Hematopoietic multipotent progenitor cell treated with erythropoietin and hydrocortisone succinate and interleukin-3 and kit ligand, for 15 days (in vitro differentiated cells): ENCODE data around the gene CLIC4.
"Not testable (repeated sequence)": the region's sequence is repeated elsewhere in the genome, so short reads cannot be mapped to it uniquely, and the experiment has no call there.

Experiments used
- DNase-seq: peaks from one replicate; pipeline ENCODE4 v3.0.0-alpha.2; 2015; ENCODE audit warnings: low spot score

Gene CLIC4

DNA sequence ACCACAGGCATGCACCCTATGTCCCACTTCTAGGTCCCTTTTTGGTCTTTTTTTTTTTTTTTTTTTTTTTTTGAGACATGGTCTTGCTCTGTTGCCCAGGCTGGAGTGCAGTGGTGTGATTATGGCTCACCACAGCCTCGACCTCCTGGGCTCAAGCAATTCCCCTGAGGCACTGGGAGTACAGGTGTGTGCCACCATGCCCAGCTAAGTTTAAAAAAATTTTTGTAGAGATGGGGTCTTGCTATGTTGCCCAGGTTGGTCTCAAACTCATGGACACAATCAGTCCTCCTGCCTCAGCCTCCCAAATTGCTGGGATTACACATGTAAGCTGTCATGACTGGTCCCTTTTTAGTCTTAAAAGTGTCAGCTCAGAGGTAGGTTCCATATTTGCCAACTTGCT, 75.0 kb downstream of the CLIC4 start:
- DNase-seq: not testable (repeated sequence)

DNA sequence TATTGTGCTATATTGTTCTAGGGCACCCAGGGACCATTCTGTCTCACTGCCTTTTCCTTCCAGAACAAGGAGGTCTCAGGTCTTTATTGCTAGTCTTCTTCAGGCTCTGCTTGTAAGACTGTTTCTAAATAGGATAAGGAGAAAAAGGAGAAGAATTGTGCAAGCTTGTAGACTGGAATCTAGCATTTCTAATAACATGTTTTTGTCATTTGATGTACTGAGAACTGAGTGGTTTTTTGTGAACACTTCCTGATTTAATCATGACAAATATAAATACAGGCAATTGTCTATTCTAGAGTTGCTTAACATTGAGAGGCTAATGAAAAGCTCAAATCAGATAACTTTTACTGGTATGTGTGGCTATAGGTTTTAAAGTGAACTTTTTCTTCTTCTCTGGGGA, 77.6 kb downstream of the CLIC4 start:
- DNase-seq: no peak

DNA sequence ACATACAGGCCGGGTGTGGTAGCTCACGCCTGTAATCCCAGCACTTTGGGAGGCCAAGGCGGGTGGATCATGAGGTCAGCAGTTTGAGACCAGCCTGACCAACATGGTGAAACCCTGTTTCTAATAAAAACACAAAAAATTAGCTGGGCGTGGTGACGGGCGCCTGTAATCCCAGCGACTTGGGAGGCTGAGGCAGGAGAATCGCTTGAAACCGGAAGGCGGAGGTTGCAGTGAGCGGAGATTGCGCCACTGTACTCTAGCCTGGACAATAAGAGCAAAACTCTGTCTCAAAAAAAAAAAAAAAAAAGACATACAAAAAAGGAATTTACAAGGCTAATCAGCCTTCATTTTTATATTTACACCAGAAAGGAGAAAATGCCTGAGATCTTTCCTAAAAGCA, 78.2 kb downstream of the CLIC4 start:
- not testable (repeated sequence) for DNase-seq

DNA sequence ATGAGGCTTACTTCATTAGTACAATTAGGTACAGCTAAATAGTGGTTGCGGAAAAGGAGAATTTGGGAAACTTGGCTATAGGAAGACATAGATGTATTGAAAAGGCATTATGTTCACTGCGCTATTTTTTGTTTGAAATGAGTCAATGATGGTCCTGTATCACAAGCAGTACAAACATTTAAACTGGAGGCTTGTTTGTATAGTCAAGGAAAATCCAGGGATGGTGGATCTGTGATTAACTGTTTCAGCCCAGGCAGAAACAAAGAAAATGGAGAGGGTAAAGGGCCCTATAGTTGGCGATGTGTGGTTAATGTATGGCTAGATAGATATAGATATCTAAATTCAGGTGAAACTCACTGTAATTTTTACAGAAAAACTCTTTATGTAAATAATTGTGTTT, 79.9 kb downstream of the CLIC4 start:
- no peak for DNase-seq

DNA sequence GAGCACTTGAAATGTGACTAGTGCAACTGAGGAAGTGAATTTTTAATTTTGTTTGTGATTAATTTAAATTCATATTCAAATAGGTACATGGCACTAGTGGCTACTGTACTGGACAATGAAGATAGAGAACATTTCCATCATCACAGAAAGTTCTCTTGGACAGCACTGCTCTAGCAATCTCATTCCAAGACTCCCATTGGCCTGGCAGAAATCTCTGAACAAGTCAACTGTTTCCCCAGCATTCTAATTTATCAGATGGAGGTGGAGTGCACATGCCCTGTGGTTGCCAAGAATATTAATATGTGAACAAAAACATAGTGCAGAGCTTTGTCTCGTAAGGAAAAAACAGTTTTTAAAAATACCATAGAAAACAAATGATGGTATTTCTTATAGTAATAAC, 81.3 kb downstream of the CLIC4 start:
- no peak for DNase-seq

DNA sequence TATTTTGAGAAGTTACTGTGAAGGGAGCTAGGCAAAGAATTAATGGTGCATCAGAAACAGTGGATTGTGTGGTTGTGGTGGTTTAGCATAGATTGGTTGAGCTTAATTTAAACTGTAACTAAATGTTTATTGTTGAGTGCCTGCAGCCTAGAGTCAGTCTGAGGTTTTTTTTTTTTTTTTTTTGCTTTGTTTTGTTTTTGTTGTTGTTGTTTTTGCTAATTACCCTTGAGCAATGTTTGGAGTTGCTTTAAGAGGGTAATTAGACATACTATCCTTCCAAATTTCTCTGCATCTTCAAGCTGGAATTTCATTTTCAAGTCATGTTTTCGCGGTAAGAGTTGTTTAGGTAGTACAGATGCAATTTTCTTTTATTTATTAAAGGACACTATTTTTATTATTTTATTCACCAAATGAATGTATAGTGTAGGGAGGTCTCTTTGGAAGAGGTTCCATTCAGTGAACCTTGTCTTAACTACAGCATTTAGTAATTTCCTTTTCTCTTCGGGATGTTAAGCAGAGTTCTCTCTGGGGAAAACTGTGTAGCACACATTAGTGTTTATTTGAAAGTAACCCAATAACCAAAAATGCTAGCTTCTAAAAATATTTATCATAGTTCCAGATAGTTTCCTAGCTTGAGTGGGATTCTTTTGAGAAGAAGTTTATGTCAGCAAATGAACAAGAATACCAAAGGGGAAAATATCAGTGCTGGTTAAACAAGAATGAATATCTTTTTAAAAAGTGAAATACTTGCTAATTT, 82.3 kb downstream of the CLIC4 start:
- no peak for DNase-seq

DNA sequence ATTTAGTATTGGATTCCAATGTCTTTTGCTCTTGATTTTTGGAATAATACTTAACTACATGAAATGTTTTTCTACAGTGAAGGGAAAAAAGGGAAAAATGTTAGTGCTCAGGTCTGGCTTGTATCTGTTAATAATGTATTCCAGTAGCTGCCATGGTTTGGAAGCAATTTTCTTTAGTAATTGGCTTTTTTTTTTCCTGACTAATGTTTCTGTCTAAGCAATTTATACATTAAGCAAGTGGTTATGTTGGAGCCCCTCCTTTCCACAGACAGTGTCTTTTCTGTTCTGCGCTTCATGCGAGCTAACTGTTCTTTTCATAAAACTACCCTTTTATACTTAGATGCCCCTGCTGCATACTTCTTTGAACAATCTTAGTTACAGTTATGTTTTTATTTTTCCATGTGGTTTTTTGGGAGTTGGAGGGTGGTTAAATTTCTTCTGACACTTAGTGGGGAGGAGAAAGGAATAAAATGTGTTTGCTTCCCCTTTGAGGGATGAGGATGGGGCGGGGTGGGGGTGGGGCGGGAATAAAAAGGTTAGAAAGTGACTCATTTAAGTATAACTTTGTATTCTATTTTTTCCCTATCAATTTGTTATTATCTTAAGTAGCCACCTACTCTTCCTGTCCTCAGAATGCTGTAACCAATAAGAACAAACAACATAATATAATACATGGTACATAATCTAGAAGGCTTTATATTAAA, 83.1 kb downstream of the CLIC4 start:
- DNase-seq: no peak

DNA sequence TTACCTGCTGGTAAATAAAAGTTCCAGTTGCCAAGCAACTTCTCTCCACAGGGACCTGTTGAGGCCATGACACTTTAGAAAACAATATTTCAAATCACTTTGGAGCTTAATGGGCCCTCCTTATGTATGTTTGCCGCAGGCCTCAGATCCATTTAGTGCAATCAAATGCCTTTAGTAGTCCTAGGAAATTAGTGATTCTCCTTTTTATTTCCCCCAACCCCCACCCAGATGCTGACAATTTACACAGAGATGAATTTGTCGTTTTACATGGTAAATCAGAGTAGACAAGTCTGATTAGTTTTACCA, 83.6 kb downstream of the CLIC4 start:
- no peak for DNase-seq

DNA sequence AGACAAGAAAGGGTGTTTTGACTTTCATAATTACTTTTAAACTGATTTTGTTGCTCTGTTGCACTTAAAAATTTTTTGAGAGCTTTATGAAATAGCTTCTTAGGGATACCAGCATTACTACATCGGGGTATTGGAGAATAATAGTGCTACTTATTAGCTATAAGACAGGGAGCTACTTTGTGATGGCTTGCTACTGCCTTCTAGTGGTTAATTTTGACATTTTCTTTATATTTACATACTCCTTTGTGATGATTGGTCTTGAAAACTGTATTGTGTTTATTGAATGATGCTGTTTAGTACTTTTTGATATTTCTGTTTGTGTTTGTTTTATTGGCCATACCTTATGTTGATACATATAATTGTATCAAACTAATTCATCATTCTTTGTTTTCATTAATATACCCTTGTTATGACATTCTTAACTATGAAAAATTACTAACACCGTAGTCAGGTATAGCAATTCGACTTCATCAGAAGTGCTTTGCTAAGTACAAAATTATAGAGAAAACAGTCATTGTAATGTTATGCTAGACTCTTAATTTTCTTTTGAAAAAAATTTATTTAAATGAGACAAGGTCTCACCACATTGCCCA, 85.5 kb downstream of the CLIC4 start:
- DNase-seq: peak; percentile 75

DNA sequence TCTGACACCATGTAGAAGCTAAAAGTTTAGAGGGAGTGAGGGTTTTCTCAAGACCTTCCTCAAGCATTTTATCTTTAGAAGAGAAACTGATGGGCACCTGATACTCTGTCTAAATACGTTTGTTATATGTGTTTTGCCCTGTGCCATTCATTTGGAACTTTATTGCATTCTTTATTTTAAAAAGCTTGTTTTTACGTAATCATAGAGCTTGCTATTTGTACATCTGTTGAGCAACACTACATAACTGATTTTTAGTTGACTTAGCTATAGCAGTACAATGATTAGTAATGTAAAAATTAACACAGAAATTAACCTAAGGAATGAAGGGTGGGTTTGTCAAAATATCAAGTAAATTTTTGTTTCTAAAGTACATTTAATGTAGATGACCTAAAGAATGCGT, 96.3 kb downstream of the CLIC4 start:
- DNase-seq: no peak

DNA sequence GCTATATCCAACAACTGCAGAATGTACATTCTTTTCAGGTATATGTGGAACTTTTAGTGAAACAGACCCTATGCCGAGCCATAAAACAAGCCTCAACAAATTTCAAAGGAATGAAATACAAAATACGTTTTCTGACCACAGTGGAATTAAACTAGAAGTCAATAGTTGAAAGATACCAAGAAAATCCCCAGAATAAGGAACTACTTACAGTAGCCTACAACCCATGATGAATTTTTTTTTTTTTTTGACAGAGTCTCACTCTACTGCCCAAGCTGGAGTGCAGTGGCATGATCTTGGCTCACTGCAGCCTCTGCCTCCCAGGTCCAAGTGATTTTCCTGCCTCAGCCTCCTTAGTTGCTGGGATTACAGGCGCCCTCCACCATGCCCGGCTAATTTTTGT, 101.4 kb downstream of the CLIC4 start:
- DNase-seq: no peak

DNA sequence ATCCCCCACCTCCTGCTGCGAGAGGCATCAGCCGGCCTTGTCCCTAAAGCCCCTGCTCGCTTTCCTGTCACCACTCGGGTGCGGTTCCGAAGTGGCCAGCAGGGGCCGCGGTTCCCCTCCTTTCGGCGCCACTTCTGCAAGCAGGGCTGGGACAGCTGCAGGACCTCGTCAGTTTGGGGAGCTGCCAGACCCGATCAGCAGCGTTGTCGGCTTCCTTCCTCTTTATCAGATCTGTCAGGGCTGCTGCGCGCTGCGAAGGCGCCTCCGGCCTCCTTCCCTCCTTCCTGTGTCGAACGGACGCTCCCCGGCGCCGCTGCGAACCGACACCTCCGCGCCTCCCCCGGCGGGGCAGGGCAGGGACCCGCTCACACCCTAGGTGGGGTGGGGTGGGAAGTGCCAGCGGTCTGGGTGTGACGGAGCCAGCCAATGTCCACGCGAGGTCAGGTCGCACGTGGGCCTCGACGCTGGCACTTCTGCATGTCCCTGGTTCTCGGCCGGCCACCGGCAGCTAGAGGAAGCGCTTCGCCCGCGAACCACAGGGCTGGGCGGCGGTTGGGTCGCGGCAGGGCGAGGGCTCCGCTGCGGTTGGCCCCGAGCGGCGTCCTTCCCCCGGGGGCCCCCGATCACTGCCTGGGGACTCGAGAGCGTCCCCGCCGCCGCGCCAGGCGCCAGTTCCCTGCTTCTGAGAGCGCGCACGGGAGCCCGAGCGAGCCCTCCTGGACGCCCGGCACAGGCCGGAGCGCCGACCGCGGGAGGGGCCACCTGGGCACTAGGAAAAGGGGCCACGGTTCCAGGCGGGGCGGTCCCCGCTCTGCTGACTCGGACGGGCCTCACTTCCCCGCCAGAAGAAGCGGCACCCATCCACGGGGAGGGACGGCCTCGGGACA, 103.0 kb downstream of the CLIC4 start:
- DNase-seq: peak; percentile 79

DNA sequence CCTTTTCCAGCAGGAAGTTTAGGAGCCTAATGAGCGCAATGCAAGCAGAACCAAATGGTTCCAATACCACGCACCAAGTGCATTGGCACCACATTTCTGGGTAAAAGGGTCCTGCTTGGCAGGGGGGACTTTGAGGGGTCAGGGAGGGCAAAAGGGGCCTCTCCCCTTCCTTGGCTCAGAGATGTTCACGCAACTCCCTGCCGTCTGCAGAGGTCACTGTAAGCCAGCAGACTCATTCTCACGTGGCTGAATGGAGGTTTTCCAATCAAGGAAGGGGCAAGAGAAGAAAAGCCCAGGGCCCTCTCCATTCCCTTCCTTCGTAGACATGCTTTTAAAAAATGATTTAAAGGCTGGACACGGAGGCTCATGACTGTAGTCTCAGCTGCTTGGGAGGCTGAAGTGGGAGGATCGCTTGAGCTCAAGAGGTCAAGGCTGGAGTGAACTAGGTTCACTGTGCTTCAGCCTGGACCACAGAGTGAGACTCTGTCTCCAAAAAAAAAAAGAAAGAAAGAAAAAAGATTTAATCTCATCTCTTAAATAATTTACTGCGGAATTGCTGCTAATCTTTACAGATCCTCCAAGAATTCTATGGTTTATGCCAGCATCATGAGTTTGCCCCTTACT, 104.5 kb downstream of the CLIC4 start:
- DNase-seq: no peak

DNA sequence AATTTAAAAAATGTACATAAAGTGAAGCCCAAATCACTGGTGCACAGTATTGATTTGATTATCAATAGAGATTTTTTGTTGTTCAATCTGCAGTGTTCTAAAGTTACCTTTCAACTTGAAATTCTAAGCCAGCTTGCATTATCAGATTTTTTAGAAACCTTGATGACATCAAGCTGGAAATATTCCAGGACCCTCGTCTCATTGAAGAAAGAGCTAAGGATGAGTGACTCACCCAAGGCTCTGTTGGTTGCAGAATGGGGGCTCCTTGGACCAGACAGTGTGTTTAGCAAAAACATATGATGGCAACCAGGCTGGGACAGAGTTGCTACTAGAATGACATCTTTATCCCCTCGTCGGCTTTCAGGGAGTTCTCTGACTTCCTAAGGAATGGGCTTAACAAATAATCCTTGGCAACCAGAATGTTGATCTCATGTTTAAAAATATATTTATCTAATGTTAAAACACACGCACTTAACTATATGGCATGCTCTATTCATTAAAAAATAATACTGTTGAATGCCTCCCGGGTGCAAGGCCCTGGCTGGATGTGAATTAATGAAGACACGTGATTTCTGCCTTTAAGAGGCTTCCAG, 105.2 kb downstream of the CLIC4 start:
- DNase-seq: no peak

DNA sequence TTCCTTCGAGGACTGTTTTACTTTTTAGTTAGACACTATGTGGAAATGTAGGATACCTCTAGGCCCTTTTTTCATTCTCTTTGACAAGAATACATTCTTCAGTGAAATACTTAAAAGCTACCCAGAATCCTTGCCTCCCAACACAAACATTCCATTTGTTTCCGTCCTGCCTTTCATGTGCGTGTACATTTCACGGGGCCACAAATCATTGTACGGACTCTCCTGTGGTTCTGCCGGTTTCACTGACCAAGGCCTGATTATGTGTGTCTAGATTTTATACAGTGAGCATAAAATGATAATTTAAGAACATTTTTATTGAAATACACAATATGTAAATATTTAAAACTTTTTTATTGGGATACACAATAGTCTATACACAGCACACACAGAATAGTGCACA, 108.4 kb downstream of the CLIC4 start:
- DNase-seq: no peak

DNA sequence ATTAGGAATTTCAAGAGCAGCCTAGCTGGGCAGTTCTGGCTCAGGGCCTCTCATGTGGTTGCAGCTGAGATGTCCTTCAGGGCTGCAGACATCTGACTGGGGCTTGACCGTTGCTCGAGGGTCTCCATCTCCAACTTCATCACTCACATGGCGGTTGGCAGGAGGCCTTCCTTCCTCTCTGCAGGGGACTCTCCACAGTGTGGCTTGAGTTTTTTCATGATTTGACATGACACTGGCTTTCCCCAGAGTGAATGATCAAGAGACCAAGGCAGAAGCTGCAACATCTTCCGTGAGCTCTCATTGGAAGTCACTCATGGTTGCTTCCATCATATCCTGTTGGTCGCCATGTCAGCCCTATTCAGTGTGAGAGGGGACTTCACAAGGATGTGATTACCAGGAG, 110.2 kb downstream of the CLIC4 start:
- DNase-seq: no peak

DNA sequence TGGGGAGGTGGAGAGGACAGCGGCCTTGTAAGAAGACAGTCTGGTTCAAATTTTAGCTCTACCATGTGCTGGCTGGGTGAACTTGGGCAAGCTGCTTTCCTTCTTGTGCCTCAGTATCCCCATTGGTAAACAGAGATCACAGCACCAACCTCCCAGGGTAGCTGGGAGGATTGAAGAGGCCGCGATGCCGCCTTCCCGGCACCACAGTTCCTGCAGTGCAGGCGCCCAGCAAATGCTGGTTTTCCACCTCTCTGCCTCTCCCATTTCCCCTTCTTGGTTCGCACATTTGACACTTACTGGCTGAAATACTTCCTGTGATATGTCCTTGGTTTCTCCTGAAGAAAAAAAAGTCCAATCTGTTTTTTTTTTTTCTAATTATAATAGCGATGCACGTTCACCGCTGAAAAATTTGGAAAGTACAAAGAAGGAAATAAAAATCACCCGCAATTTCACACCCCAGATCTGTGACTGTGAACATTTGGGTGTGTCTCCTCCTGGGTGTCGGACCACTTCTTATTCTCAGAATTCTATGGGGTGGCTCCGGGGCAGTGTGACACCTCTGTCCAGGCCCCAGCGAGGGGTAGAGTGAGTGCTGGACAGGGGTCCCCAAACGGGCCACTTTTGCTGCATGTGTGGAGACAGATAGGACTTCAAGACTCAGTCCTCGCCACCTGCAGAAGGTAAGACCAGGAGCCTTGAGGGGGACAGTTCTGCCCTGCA, 111.7 kb downstream of the CLIC4 start:
- DNase-seq: no peak

DNA sequence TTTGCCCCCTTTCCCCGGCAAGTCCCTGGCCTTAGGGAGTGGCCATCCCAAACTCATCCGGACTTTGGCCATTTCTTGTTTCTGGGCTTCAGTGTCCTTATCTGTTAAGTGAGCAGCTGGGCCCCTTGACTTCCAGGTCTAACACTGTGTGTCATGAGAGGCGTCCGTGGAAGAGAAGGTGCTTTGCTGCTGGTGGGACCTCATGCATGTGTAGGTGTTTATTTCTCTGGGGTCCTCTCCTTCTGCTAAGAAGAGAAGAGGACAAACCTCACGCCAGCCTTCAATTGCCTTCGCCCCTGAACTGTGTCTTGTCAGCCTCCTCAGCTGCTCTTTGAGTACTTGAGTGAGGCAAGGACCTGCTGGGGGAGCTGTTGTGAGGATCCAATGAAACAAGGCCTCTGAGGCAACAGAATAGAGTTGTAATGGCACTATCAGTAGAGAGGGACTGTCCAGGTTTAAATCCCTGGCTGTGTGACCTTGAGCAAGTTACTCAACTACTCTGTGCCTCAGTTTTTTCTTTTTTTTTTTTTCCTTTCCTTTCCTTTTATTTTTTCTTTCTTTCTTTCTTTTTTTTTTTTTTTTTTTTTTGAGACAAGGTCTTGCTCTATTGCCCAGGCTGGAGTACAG, 112.4 kb downstream of the CLIC4 start:
- no peak for DNase-seq

DNA sequence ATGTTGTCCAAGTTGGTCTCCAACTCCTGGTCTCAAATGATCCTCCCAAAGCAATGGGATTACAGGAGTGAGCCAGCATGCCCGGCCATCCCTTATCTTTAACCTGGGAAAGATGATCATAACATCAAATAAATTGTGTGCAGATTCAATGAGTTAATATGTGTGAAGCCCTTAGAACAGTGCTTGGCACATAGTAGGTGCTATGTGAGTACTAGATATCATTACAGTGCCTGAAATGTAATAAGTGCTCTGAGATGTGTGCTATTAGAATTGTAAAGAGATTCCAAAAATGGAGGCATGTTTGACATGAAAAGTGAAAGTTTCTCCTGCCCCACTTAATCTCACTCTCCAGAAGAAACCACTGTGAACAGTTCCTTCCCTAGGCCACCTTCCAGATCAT, 113.0 kb downstream of the CLIC4 start:
- DNase-seq: no peak
